Vagina (tissue), 2 donors: ENCODE measurements around the gene PIAS4.
"Not testable (repeated sequence)": the region's sequence is repeated elsewhere in the genome, so short reads cannot be mapped to it uniquely, and the experiment has no call there.

ENCODE experiments used
- CTCF ChIP-seq, 3 experiments: fragments of 450-650 bp in 2 of 3; fragments of 200-600 bp in 1 of 3; sonication (generic) in 1 of 3; IDR thresholded peaks; one replicate each; pipeline ENCODE4 v1.5.1; 2017 to 2019; ENCODE audit warnings: antibody characterized with exemption in 3 of 3, mild to moderate bottlenecking in 2 of 3, moderate library complexity in 2 of 3
- POLR2A ChIP-seq, 2 donors: fragments of 450-650 bp; IDR thresholded peaks; one replicate each; pipeline ENCODE4 v1.6.1; 2017; ENCODE audit warnings: antibody characterized with exemption in 2 of 2, mild to moderate bottlenecking in 2 of 2, moderate library complexity in 2 of 2
- POLR2AphosphoS5 ChIP-seq, 2 donors: sonication (generic); formaldehyde crosslinking; IDR thresholded peaks; one replicate each; pipeline ENCODE4 v1.9.0; 2017; ENCODE audit warnings: antibody characterized with exemption in 2 of 2, mild to moderate bottlenecking in 2 of 2, low read depth in 1 of 2; ENCODE audit not compliant: insufficient read depth in 1 of 2

DNA sequence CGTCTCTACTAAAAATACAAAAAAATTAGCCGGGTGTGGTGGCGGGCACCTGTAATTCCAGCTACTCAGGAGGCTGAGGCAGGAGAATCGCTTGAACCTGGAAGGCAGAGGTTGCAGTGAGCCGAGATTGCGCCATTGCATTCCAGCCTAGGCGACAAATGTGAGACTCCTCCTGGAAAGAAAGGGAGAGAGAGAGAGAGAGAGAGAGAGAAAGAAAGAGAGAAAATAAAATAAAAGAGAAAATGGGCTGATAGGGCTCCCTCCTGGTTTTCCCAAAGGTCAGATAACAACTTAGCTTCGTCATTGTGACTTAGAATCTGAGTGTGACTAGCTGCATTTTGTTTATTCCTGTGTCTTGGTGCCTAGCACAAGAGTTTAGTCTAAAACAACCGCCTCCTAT, 2.1 kb upstream of the PIAS4 start:
- not testable (repeated sequence) for TF ChIP-seq CTCF (IDR thresholded peaks at IDR 0.05); POLR2A (IDR thresholded peaks at IDR 0.05); POLR2AphosphoS5 (IDR thresholded peaks at IDR 0.05; ENCODE audit: insufficient read depth in 1 of 2, low read depth in 1 of 2)
